ENCODE results near the gene TAGAP.

DNA sequence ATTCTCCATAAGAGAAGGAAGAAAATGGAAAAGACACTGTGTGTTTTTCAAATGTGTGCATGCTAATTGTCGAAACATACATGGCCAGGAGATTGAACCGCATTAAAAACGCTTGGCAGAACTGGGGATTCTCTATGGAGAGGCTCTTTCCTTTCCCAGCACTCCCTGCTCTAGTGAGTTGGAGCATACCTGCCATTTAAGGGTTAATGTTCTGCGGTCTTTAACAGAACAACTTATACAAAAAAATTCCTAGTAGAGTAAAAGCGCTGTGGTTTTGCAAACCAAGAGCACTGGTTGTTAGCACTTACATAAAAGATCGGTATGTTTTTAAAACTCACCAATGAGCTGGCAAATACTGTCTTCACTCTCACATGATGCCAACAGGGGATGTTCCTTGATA lies 1.5 kb downstream of the TAGAP start:
- TF ChIP-seq, protein P1, sequence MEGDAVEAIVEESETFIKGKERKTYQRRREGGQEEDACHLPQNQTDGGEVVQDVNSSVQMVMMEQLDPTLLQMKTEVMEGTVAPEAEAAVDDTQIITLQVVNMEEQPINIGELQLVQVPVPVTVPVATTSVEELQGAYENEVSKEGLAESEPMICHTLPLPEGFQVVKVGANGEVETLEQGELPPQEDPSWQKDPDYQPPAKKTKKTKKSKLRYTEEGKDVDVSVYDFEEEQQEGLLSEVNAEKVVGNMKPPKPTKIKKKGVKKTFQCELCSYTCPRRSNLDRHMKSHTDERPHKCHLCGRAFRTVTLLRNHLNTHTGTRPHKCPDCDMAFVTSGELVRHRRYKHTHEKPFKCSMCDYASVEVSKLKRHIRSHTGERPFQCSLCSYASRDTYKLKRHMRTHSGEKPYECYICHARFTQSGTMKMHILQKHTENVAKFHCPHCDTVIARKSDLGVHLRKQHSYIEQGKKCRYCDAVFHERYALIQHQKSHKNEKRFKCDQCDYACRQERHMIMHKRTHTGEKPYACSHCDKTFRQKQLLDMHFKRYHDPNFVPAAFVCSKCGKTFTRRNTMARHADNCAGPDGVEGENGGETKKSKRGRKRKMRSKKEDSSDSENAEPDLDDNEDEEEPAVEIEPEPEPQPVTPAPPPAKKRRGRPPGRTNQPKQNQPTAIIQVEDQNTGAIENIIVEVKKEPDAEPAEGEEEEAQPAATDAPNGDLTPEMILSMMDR (IDR thresholded peaks at IDR 0.05; ENCODE audit: poor library complexity): no peak
- TF ChIP-seq EZH2phosphoT487 (IDR thresholded peaks at IDR 0.05; ENCODE audit: low read depth, severe bottlenecking, unreplicated experiment): no peak
